ENCODE results near the gene SAMD4B. TPM values are rescaled to one million over a fixed set of nuclear protein-coding genes. Genes with fewer than 3 reads are reported as not detected.

SAMD4B gene
- total and polyA plus RNA-seq, 9 of the 15 experiments (the other 6 are each of a cell fraction or from before 2014, with no cell fraction given): 3.4 to 90.5 (median 38.0) TPM

GRCh38 chr19:39409208-39410016, 67.2 kb downstream of the SAMD4B start (continued):
- TF ChIP-seq DEAF1 (CRISPR knock-in tag; IDR thresholded peaks at IDR 0.05) (0 out of 2 replicates have a peak, but pooled peaks have one; percentile 11), GABPB1 (CRISPR knock-in tag; IDR thresholded peaks at IDR 0.05) (peak; percentile 85), DLX4 (CRISPR knock-in tag; IDR thresholded peaks at IDR 0.05) (no peak), ZNF282 (CRISPR knock-in tag; IDR thresholded peaks at IDR 0.05) (no peak), CBFA2T3 (IDR thresholded peaks at IDR 0.05) (no peak), MNT (conservative IDR thresholded peaks at IDR 0.05) (peak; percentile 52 to 54; a peak in 3 of 4 replicates), ZNF395 (CRISPR knock-in tag; IDR thresholded peaks at IDR 0.05) (peak; percentile 82; the same call in 1 of the 2 replicates), CBX1 (IDR thresholded peaks at IDR 0.05; ENCODE audit: low read depth) (0 out of 2 replicates have a peak, but pooled peaks have one; percentile 34), ZNF639 (CRISPR knock-in tag; conservative IDR thresholded peaks at IDR 0.05 in 1 of 2, IDR thresholded peaks at IDR 0.05 in 1 of 2) (peak in 1 of 2 experiments; percentile 41; a peak in 1 of 4 replicates), ZBTB7A (IDR thresholded peaks at IDR 0.05; ENCODE audit: borderline replicate concordance, control insufficient read depth, low read depth, low read length) (peak; percentile 71), ZEB2 (IDR thresholded peaks at IDR 0.05) (peak; percentile 99), ILF3 (IDR thresholded peaks at IDR 0.05; ENCODE audit: borderline replicate concordance) (peak; percentile 70; the same call in 1 of the 2 replicates), NR2C2 (CRISPR knock-in tag; IDR thresholded peaks at IDR 0.05) (no peak), NR2C2 (tag; IDR thresholded peaks at IDR 0.05) (peak; percentile 75; the same call in 1 of the 2 replicates), POLR2H (tag; IDR thresholded peaks at IDR 0.05; ENCODE audit: low read depth) (0 out of 2 replicates have a peak, but pooled peaks have one; percentile 33), MAZ (CRISPR knock-in tag; conservative IDR thresholded peaks at IDR 0.05 in 1 of 2, IDR thresholded peaks at IDR 0.05 in 1 of 2) (peak; percentile 75 to 82), ZNF197 (CRISPR knock-in tag; IDR thresholded peaks at IDR 0.05; ENCODE audit: low read depth) (peak; percentile 69; the same call in 1 of the 2 replicates), ATF1 (CRISPR knock-in tag; IDR thresholded peaks at IDR 0.05) (no peak), ATF1 (tag; IDR thresholded peaks at IDR 0.05) (peak; percentile 89), NR2C1 (IDR thresholded peaks at IDR 0.05) (no peak), NR2C1 (tag; IDR thresholded peaks at IDR 0.05) (peak; percentile 50; the same call in 1 of the 2 replicates)

Measured in K562 (cell line).